Measurements from ENCODE around the gene LYZL1.

- TF ChIP-seq CREB5 (CRISPR knock-in tag; IDR thresholded peaks at IDR 0.05; ENCODE audit: low read depth): no peak
- TF ChIP-seq PATZ1 (CRISPR knock-in tag; IDR thresholded peaks at IDR 0.05; ENCODE audit: borderline replicate concordance): no peak
- TF ChIP-seq TCF4 (CRISPR knock-in tag; IDR thresholded peaks at IDR 0.05; ENCODE audit: borderline replicate concordance): no peak
- TF ChIP-seq CSDC2 (CRISPR knock-in tag; IDR thresholded peaks at IDR 0.05): no peak
- no peak for TF ChIP-seq RARB (CRISPR knock-in tag; IDR thresholded peaks at IDR 0.05)
- TF ChIP-seq CSRNP3 (CRISPR knock-in tag; IDR thresholded peaks at IDR 0.05): no peak
- no peak for TF ChIP-seq TOX (CRISPR knock-in tag; IDR thresholded peaks at IDR 0.05; ENCODE audit: borderline replicate concordance)
- TF ChIP-seq SNAI2 (CRISPR knock-in tag; IDR thresholded peaks at IDR 0.05): no peak
- TF ChIP-seq ZNF565 (CRISPR knock-in tag; conservative IDR thresholded peaks at IDR 0.05; ENCODE audit: low read depth): no peak
- TF ChIP-seq PPARA (CRISPR knock-in tag; IDR thresholded peaks at IDR 0.05; ENCODE audit: borderline replicate concordance): no peak
- TF ChIP-seq ESRRG (CRISPR knock-in tag; IDR thresholded peaks at IDR 0.05): no peak
- no peak for TF ChIP-seq TSHZ2 (CRISPR knock-in tag; IDR thresholded peaks at IDR 0.05)
These were observed 47.7 kb upstream of the LYZL1 start for GRCh38 chr10:29240986-29241660.

Data from SK-N-SH treated with all-trans-retinoic acid at 6 μM for 48 hours (cell line).